Activated CD4-positive, alpha-beta memory T cell treated with anti-CD3 and anti-CD28 coated beads for 36 hours (primary cell): ENCODE data around the gene GRIPAP1. TPM values are rescaled to one million over a fixed set of nuclear protein-coding genes. Genes with fewer than 3 reads are reported as not detected.
A peak's percentile ranks its signal among the peaks of the same experiment; 100 is the strongest.

ENCODE experiments used
- CTCF ChIA-PET: fragments of 350-600 bp; sonication (Branson Sonifier 250); formaldehyde crosslinking; loops from one replicate; lab custom pipeline; 2021; ENCODE audit warnings: antibody characterized with exemption, inconsistent platforms; lab: Charles Lee
- POLR2A ChIA-PET: fragments of 350-600 bp; sonication (Branson Sonifier 250); formaldehyde crosslinking; loops from one replicate; lab custom pipeline; 2021; ENCODE audit warnings: antibody characterized with exemption; lab: Charles Lee
- DNase-seq: peaks from one replicate; pipeline ENCODE4 v3.0.0-alpha.2; 2020
- H3K27ac Mint-ChIP-seq: one replicate; pipeline ENCODE4 v1.8.0; 2021; ENCODE audit warnings: mixed read lengths
- H3K27me3 Mint-ChIP-seq: one replicate; pipeline ENCODE4 v1.8.0; 2021; ENCODE audit warnings: mixed read lengths
- H3K36me3 Mint-ChIP-seq: one replicate; pipeline ENCODE4 v1.8.0; 2021; ENCODE audit warnings: mixed read lengths
- H3K4me1 Mint-ChIP-seq: one replicate; pipeline ENCODE4 v1.8.0; 2021; ENCODE audit warnings: low read depth, mixed read lengths
- H3K4me3 Mint-ChIP-seq: one replicate; pipeline ENCODE4 v1.8.0; 2021; ENCODE audit warnings: mild to moderate bottlenecking, mixed read lengths
- H3K9me3 Mint-ChIP-seq: one replicate; pipeline ENCODE4 v1.8.0; 2021; ENCODE audit warnings: mixed read lengths
- intact Hi-C: fragments of 100-400 bp; cut with micrococcal nuclease; formaldehyde crosslinking; loops from one replicate; pipeline ENCODE4 v1.15.1; 2023
- total RNA-seq, 2 experiments: library from RNA; stranded (reverse); gene quantifications; one replicate each; pipeline ENCODE4 v1.2.3, GENCODE V29; 2021

Gene GRIPAP1, protein sequence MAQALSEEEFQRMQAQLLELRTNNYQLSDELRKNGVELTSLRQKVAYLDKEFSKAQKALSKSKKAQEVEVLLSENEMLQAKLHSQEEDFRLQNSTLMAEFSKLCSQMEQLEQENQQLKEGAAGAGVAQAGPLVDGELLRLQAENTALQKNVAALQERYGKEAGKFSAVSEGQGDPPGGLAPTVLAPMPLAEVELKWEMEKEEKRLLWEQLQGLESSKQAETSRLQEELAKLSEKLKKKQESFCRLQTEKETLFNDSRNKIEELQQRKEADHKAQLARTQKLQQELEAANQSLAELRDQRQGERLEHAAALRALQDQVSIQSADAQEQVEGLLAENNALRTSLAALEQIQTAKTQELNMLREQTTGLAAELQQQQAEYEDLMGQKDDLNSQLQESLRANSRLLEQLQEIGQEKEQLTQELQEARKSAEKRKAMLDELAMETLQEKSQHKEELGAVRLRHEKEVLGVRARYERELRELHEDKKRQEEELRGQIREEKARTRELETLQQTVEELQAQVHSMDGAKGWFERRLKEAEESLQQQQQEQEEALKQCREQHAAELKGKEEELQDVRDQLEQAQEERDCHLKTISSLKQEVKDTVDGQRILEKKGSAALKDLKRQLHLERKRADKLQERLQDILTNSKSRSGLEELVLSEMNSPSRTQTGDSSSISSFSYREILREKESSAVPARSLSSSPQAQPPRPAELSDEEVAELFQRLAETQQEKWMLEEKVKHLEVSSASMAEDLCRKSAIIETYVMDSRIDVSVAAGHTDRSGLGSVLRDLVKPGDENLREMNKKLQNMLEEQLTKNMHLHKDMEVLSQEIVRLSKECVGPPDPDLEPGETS
- total RNA-seq = 10 to 100 TPM; 76.1 to 78.4 TPM

DNA sequence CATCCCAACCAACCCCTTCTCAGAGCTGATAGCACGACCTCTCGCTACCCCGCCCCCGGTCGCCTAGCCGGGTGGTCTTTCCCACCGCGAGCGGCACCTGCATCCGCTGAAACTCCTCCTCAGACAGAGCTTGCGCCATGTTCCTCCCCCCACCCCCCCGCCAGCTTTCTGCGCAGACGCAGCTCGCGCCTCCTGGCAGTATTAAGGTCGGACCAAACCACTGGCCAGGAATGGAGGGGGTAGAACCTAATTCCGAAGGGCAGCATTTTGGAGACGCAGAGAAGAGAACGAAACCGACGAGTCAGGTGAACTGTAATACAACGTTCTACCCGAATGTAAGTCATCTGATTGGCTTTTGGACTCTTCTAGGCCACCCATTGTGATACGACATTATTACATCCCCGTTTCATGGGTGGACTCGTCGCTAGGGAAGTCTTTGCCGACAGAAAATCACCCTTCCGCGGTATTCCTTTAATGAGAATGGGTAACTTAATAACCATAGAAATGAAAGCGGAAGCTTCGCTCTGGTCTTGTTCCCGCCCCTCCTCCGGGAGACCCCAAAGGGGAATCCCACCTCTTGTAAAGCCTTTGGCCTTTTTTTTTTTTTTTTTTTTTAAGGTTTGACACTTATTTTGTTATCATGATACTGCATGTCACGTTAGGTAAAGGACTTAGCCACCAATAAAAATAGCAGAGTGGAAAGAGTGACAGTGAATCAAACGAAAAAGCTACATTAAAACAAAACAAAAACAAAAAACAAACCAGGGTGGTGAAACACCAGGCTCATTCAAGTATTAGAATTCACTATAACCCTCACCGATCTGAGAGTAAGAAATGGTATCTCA lies at the start of gene GRIPAP1:
TSS of gene GRIPAP1 (minus strand) at position 174 of the 845 bp plus-strand sequence. CDS start at position 139, 35 bp downstream.
- Mint-ChIP-seq H3K36me3 (peaks cover 20% of the 10 kb centered on the region), H3K27ac (peak within 1 kb of the TSS; percentile 98), H3K9me3 (no peaks in the 10 kb centered on the region), H3K4me3 (peak within 1 kb of the TSS; percentile 99), H3K4me1 (peaks cover 35% of the 10 kb centered on the region), H3K27me3 (no peaks in the 10 kb centered on the region)
- DNase-seq = peak; percentile 85
- ChIA-PET CTCF (interaction anchor here (0.9 kb wide), 1 partner anchor 41 kb away, joined by 3 read pairs; the partner anchor contains the start of gene TFE3), POLR2A (interaction anchor here (0.5 to 1.3 kb wide), 8 partner anchors 22 to 370 kb away, joined by 3 to 11 read pairs (median 3); partner anchors contain the start of genes PQBP1, TFE3 and TIMM17B)
- intact Hi-C loops = loop anchor here (1.0 kb wide), 3 partner anchors 10 to 44 kb away; partner anchors contain the start of gene TFE3

DNA sequence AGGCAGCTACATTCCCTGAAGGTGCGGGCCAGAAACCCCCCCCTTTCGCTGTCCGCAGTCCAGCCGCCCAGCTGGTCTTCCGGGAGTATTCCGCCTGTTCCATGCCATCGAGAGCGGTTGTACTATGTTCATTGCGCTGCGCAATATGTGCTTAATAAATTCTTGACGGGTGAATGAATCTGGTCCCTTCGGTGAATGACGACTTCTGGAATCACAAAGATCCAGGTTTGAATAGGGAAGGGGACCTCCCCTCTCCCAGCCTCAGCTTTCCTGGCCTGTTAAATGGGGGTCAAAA lies 41.9 kb upstream of the GRIPAP1 start:
- ChIA-PET CTCF (interaction anchor here (0.8 to 2.1 kb wide), 8 partner anchors 27 to 413 kb away, joined by 3 to 6 read pairs (median 3); partner anchors contain the start of gene GRIPAP1), POLR2A (interaction anchor here (1.0 to 2.8 kb wide), 2 partner anchors 42 to 87 kb away, joined by 3 to 11 read pairs; partner anchors contain the start of gene GRIPAP1)
- Mint-ChIP-seq H3K27me3 (no peaks in the 10 kb centered on the region), H3K4me3 (peak overlapping the region; percentile 91), H3K36me3 (peaks cover 10% of the 10 kb centered on the region), H3K9me3 (no peaks in the 10 kb centered on the region), H3K4me1 (peaks cover 30% of the 10 kb centered on the region), H3K27ac (peak overlapping the region; percentile 92)
- intact Hi-C loops = loop anchor here (1.0 to 10.0 kb wide), 9 partner anchors 42 to 243 kb away; partner anchors contain the start of genes GRIPAP1, PCSK1N, PIM2 and PQBP1
- no peak for DNase-seq

DNA sequence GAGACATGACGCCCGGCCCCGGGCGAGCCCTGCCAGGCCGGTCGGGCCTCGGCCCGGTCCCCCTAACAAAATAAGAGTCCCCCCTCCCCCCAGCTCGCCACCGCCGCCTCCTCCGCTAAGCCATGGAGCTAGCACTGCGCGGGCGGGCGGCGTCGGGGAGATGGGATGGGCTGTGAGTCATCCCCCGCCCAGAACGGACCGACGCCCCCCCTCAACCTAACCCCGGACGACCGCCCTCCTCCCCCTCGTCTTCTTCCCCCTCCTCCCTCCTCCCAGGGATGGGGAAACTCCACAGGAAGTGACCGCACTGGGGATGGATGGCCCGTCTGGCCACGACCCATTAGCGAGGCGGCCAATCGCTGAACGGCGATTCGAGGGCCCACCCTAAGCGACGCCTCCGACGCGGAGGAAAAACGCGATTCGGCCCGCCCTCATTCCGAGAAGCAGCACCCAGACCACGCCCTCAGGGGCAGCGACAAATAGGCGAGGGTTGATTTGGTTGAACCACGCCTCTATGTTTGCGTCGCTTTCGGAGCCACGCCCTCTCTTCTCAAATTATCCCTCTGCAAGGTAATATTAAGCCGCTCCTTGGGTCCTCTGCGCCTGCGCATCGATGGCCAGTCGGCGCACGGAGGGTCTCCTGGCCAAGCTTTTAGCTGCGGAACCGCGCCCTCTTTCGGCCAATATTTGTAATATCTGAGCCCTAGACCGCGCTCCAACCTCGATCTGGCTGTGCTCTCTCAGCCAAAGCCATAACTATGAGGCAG lies 41.3 kb upstream of the GRIPAP1 start, which contains the start of gene TFE3:
TSS of gene TFE3 (minus strand) at position 138 of the 767 bp plus-strand sequence. CDS start at position 7, 131 bp downstream.
- H3K36me3 Mint-ChIP-seq = peaks cover 15% of the 10 kb centered on the region
- peak within 1 kb of the TSS; percentile 92 for H3K27ac Mint-ChIP-seq
- no peaks in the 10 kb centered on the region for H3K27me3 Mint-ChIP-seq
- H3K9me3 Mint-ChIP-seq = no peaks in the 10 kb centered on the region
- ChIA-PET POLR2A (interaction anchor here (1.0 to 2.8 kb wide), 2 partner anchors 41 to 87 kb away, joined by 3 to 11 read pairs; partner anchors contain the start of gene GRIPAP1), CTCF (interaction anchor here (0.7 to 2.1 kb wide), 10 partner anchors 27 to 412 kb away, joined by 3 to 6 read pairs (median 3); partner anchors contain the start of genes GRIPAP1 and KCND1)
- intact Hi-C loops = loop anchor here (1.0 to 10.0 kb wide), 9 partner anchors 41 to 243 kb away; partner anchors contain the start of genes GRIPAP1, PCSK1N, PIM2 and PQBP1
- peaks cover 30% of the 10 kb centered on the region for H3K4me1 Mint-ChIP-seq
- H3K4me3 Mint-ChIP-seq = peak within 1 kb of the TSS; percentile 91
- peak; percentile 97 for DNase-seq

DNA sequence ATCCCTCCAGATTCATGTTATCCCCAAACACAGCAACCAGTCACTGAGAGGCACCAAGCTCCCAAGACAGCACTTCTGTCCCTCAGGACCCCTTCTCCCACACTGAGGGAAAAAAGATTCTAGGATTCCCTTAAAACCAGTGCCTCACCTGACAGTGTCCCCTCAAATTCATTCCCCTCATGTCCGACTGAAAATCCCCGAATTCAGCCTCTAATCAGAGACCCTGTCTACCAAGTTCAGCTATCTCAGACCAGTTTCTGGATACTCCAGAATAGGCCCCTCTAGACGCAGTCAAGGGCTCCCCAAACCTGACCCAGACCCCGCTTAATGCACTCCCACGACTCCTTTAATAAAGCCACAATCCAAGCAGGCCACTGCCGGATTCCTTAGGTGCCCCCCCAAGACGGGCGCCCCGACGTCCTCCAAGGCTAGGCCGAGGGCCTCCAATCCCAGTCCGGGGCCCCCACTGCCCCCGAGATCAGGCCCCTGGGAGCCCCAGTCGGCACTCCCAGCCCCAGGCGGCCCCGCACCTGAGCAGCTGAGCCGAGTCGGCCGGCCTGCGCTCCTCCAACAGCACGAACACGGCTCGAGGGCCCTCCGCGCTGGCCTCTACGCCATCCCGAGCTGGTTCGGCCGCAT lies 40.6 kb upstream of the GRIPAP1 start:
- Mint-ChIP-seq H3K4me3 (peak overlapping the region; percentile 91), H3K9me3 (no peaks in the 10 kb centered on the region), H3K4me1 (peaks cover 30% of the 10 kb centered on the region), H3K36me3 (peaks cover 18% of the 10 kb centered on the region), H3K27ac (peak overlapping the region; percentile 92), H3K27me3 (no peaks in the 10 kb centered on the region)
- intact Hi-C loops = loop anchor here (1.0 to 10.0 kb wide), 9 partner anchors 40 to 242 kb away; partner anchors contain the start of genes GRIPAP1, PCSK1N, PIM2 and PQBP1
- CTCF ChIA-PET = interaction anchor here (0.6 to 2.1 kb wide), 6 partner anchors 41 to 411 kb away, joined by 3 to 6 read pairs (median 4); partner anchors contain the start of genes GRIPAP1 and KCND1
- no peak for DNase-seq
- POLR2A ChIA-PET = interaction anchor here (2.8 kb wide), 1 partner anchor 40 kb away, joined by 11 read pairs; the partner anchor contains the start of gene GRIPAP1

DNA sequence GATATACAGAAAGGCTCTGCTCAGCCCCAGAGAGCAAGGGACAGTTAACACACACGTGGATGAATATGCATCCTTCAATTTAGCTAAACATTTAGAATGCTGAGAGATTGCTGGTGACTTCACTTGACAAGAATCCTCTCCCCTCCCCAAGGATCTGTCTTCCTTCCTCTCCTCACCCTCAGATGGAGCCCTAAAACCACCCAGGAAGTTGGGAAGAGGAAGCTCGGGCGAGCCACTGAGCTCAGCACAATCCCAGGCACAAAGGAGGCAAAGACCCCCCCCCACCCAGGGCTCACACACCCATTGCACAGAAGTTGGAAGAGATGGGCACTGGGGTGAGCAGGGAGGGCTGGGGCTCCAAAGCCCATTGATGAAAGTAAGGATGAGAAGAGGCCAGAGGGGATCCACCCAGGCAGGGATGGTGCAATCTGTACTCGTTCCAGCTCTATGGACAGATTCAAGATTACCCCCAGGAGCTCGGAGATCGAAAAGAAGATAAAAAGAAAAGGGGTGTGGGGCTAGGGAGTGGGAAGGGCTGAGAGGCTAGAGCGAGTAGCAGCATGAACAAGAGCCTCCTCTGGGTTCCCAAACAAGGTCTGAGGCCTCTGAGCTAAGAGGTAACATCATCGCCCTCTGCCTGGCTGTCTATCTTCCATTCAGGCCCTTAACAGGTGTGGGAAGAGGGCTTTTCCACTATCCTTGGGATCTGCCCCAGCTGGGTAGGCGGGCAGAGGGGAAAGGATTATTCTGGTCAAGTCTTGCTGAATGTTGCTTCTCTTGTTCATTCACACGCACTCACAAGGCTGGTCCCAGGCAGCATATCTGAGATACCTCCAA lies 39.9 kb upstream of the GRIPAP1 start:
- peak; percentile 18 for DNase-seq
- CTCF ChIA-PET = interaction anchor here (0.6 to 2.1 kb wide), 4 partner anchors 65 to 114 kb away, joined by 3 to 6 read pairs (median 4); partner anchors contain the start of gene KCND1
- peak overlapping the region; percentile 92 for H3K27ac Mint-ChIP-seq

DNA sequence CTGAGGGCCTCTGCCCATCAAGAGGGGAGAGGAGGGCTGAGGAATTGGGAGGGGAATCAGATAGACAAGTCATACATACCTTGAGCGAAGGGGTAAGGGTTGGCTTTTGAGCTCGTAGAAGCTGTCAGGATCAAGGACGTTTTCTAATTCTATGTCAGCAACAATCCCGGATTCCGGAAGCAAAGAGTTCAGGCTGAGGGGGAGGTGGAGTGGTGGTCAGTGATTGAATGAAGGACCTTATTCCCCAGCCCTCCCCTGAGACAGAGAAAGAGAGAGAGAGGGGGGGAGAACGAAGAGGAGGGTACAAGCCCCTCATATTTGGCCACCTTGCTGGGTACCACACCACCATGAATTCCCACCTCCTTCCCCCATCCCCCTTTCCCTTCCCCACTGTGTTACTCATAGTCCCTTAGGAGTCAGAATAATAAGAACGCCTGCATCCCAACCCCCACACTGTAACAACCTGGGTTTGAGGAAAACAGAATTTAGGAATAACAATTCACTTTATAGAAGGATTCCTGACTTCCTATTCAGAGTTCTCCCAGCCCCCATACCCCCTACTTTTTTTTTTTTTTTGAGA lies 38.4 kb upstream of the GRIPAP1 start:
- no peak for DNase-seq
- intact Hi-C loops = loop anchor here (10.0 kb wide), 1 partner anchor 206 kb away; the partner anchor contains the start of gene PCSK1N
- Mint-ChIP-seq H3K4me1 (peaks cover 30% of the 10 kb centered on the region), H3K4me3 (peak overlapping the region; percentile 91), H3K9me3 (no peaks in the 10 kb centered on the region), H3K36me3 (peaks cover 19% of the 10 kb centered on the region), H3K27me3 (no peaks in the 10 kb centered on the region), H3K27ac (peak overlapping the region; percentile 78)
- ChIA-PET CTCF (no interaction called here), POLR2A (interaction anchor here (0.5 kb wide), 1 partner anchor 21 kb away, joined by 3 read pairs; no protein-coding TSS in a partner anchor)

More for the DNA sequence above, 39.9 kb upstream of the GRIPAP1 start:
- POLR2A ChIA-PET = interaction anchor here (2.8 kb wide), 1 partner anchor 40 kb away, joined by 11 read pairs; the partner anchor contains the start of gene GRIPAP1
- intact Hi-C loops = loop anchor here (2.0 to 10.0 kb wide), 5 partner anchors 59 to 241 kb away; partner anchors contain the start of genes PCSK1N and PIM2
- Mint-ChIP-seq H3K9me3 (no peaks in the 10 kb centered on the region), H3K27me3 (no peaks in the 10 kb centered on the region), H3K36me3 (peaks cover 19% of the 10 kb centered on the region), H3K4me3 (peak overlapping the region; percentile 91), H3K4me1 (peaks cover 30% of the 10 kb centered on the region)

DNA sequence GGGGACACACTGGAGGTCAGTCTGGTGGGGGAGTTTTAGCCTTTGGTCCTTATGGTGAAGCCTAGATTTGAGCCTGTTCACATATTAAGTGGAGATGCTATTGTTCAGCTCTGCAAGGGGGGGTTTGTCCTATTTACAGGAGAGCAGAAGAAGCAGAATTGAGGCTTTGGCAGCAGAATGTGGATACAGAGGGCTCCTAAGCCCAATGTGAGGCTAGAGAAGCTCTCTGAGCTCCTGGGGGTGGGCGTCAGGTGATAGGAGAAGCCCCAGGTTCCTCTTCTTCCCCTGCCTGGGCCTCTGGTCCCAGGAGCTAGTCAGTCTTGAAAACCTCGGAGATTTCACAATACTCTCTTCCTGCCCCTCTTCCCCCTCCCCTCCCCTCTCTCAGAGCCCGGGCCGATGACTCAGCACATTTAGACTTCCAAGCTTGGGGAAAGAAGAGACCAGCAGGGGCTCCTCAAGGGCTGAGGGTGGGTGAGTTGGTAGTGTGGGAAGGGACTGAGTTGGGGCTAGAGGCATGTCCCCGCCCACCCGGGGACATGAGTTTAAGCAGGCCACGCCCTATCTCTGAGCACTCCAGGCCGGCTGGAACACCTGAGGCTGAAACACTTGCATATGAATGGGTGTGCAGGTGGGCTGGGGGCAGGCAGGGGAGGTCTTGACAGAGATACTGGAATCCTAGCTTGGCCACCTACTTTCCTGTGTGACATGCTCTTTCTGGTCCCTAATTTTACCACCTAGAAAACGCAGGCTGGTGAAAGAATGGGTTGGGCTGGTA lies 37.7 kb upstream of the GRIPAP1 start:
- H3K9me3 Mint-ChIP-seq = no peaks in the 10 kb centered on the region
- DNase-seq = peak; percentile 73
- ChIA-PET CTCF (interaction anchor here (2.2 kb wide), 1 partner anchor 148 kb away, joined by 5 read pairs; no protein-coding TSS in a partner anchor), POLR2A (interaction anchor here (0.5 to 0.6 kb wide), 2 partner anchors 21 to 553 kb away, joined by 3 read pairs; no protein-coding TSS in a partner anchor)
- no peaks in the 10 kb centered on the region for H3K27me3 Mint-ChIP-seq
- H3K36me3 Mint-ChIP-seq = peaks cover 20% of the 10 kb centered on the region
- intact Hi-C loops = loop anchor here (10.0 kb wide), 1 partner anchor 205 kb away; the partner anchor contains the start of gene PCSK1N
- peak overlapping the region; percentile 78 for H3K27ac Mint-ChIP-seq
- peaks cover 30% of the 10 kb centered on the region for H3K4me1 Mint-ChIP-seq
- peak overlapping the region; percentile 49 for H3K4me3 Mint-ChIP-seq

DNA sequence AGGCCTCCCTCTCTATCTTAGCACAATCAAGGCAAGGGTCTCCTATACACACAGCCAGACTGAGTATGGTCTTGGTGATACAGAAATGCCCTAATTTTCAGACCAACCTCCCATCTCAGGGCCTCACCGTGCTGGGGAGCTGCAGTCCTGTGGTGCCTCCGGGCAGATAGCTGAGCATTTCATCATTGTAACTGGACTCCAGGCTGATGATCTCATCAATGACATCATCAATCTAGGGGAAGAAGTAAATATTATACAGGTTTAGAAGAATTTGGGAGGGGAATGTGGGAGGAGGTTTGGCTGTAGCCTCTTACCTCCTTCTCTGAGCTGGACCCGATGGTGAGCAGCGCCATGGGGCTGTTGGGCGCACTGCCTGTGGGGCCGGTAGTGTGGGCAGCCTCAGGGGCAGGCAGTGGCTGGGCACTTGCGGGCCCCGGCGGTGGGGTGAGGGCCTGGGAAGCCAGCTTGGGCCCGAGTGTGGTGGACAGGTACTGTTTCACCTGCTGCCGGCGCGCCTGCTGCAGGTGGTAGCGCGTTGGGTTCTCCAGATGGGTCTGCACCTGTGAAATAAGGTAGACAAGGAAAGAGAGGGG lies 35.9 kb upstream of the GRIPAP1 start:
- ChIA-PET CTCF (interaction anchor here (2.2 kb wide), 1 partner anchor 146 kb away, joined by 5 read pairs; no protein-coding TSS in a partner anchor), POLR2A (interaction anchor here (0.6 kb wide), 1 partner anchor 67 kb away, joined by 3 read pairs; no protein-coding TSS in a partner anchor)
- no peak for DNase-seq
- intact Hi-C loops = no loop called here
- Mint-ChIP-seq H3K4me1 (peaks cover 23% of the 10 kb centered on the region), H3K27ac (no peak overlapping the region), H3K4me3 (no peak overlapping the region), H3K27me3 (no peaks in the 10 kb centered on the region), H3K36me3 (peaks cover 34% of the 10 kb centered on the region), H3K9me3 (no peaks in the 10 kb centered on the region)
